ENCODE results near the gene AK4.
"Not testable (repeated sequence)": the region's sequence is repeated elsewhere in the genome, so short reads cannot be mapped to it uniquely, and the experiment has no call there.

The AK4 gene

DNA sequence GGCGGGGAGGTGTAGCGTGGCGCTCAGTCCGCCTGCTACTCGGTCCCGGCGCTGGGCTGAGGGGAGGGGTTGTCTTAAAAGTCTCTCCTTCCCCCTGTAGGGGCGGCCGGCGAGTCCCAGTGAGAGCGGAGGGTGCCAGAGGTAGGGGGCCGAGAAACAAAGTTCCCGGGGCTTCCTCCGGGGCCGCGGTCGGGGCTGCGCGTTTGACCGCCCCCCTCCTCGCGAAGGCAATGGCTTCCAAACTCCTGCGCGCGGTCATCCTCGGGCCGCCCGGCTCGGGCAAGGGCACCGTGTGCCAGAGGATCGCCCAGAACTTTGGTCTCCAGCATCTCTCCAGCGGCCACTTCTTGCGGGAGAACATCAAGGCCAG, at the start of gene AK4:
TSS of gene AK4 (plus strand) at position 26 of the 370 bp plus-strand sequence. CDS start at position 231, 205 bp downstream.
- DNase-seq = not testable (repeated sequence)

GRCh38 chr1:65103807-65104206, 44.2 kb upstream of the AK4 start:
- DNase-seq = no peak

DNA sequence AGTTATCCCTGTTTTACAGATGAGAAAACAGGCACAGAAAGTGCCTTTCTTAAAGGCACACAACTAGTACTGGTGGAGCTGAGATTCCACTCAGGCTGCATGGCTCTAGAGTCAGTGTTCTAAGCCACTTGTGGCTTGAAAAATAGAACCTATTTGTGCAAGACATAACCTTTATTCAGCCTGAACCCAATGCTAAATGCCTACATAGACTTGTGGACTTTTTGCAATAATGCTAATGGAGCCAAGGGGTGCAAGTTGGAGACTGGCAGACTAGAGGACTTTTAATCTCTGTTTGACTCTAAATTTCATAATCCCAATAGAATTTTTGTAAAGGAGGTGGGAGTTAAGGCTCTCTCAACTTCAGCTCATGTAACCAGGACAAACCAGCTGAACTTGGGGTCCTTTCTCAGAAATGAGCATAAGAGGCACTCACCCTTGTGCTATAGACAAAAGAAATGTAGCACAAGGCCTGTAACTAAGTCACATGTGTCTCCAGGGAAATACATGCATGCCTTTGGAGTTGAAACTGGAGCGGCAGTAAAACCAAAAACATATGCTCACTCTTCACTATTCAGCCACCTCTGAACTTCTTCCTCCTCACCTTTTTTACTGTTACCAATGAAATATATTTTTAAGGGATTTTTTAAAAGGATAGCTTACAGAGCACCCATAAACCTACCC, 43.0 kb upstream of the AK4 start:
- no peak for DNase-seq

DNA sequence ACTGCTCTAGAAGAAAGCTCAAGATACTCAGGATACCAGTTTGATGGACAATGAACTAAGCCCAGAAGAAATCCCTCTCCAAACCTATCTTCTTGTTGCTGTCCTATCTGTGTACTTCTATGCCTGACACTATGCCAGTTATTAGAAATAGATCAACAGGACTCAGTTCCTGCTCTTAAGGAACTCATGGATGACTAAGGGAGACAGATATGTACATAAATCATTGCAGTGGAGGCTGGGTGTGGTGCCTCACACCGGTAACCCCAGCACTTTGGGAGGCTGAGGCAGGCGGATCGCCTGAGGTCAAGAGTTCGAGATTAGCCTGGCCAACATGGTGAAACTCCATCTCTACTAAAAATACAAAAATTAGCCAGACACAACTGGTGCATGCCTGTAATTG, 42.4 kb upstream of the AK4 start:
- no peak for DNase-seq

GRCh38 chr1:65108025-65108642, 39.9 kb upstream of the AK4 start:
- DNase-seq = no peak

DNA sequence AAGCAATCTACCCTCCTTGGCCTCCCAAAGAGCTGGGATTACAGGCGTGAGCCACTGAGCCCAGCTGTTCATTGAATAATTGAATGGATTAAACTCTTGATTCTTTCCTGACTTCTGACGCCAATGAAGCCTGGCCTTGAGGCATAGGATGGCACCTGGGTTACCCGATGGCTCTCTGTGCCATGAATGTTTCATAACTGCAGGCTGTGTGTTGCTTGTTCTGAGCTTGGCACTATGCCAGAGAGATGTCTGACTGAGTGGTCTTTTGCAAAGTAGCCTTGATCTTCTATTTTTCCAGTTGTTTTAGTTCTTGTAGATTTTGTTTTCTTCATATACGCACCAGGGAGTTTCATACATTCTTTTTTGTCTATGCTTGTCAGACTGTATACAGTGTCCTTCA, 38.5 kb upstream of the AK4 start:
- no peak for DNase-seq

DNA sequence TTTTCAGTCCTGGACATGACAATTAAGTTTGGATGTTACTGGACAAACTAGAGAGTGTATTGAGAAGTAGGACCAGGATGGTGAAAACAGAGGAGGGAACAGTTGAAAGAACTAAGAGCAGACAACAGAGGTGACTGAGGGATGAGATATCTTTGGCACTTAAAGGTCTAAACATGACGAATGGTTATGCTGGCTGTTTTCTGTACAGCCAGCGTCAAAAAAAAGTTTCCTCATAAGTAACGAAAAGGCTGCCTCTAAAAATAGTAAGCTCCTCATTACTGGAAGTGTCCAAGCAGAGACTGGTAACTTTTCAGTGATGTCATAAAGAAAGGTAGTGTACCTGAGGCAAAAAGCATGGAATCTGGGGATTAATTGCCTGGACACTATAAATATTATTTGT, 35.2 kb upstream of the AK4 start:
- no peak for DNase-seq

GRCh38 chr1:65113298-65113697, 34.7 kb upstream of the AK4 start:
- no peak for DNase-seq

DNA sequence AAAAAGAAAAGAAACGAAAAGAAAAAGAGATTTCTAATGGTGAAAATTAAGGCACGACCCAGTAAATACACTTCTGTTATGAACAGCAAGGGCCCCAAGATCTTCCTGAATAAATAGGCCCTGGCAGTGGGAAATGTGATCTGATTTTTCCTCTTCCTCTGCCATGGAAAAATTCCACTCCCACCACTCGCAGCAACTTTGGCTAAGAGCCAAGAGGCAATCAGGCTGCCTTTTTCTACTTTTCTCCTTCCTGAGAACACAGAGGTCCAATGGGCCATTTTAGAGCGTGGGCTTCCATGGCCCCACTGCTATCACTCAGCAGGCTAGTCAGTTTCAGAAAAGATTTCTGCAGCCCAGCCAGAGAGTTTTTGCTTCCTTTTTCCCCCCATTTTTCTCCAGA, 33.7 kb upstream of the AK4 start:
- no peak for DNase-seq

GRCh38 chr1:65119951-65120350, 28.1 kb upstream of the AK4 start:
- no peak for DNase-seq

- DNase-seq = not testable (repeated sequence)
Observed at GRCh38 chr1:65129104-65129503, 18.9 kb upstream of the AK4 start.

- no peak for DNase-seq
Observed at GRCh38 chr1:65138524-65138923, 9.5 kb upstream of the AK4 start.

- not testable (repeated sequence) for DNase-seq
Observed at GRCh38 chr1:65139793-65140192, 8.2 kb upstream of the AK4 start.

DNA sequence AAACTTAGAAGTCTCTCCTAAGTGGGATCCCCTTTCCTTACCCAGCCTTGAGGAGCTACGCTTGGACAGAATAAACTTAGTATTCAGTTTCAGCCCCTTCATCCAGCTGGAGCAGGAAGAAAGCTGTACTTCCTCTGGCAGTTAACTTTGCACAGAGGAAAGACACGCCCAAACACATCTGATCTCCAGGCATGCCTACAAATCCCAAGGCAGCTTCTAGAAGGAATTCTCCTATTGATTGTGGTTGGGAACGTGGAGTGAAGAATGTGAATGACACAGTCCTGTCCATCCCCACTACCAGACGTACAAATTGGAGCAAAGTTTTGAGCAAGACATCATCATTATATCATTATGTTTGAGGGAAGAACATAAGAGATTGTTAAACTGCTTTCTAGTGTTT, 6.6 kb upstream of the AK4 start:
- DNase-seq = no peak

GRCh38 chr1:65141918-65142317, 6.1 kb upstream of the AK4 start:
- DNase-seq = no peak

- not testable (repeated sequence) for DNase-seq
Observed at GRCh38 chr1:65143112-65143658, 4.8 kb upstream of the AK4 start.

- DNase-seq = no peak
Observed at GRCh38 chr1:65146908-65147423, 1.0 kb upstream of the AK4 start.

DNA sequence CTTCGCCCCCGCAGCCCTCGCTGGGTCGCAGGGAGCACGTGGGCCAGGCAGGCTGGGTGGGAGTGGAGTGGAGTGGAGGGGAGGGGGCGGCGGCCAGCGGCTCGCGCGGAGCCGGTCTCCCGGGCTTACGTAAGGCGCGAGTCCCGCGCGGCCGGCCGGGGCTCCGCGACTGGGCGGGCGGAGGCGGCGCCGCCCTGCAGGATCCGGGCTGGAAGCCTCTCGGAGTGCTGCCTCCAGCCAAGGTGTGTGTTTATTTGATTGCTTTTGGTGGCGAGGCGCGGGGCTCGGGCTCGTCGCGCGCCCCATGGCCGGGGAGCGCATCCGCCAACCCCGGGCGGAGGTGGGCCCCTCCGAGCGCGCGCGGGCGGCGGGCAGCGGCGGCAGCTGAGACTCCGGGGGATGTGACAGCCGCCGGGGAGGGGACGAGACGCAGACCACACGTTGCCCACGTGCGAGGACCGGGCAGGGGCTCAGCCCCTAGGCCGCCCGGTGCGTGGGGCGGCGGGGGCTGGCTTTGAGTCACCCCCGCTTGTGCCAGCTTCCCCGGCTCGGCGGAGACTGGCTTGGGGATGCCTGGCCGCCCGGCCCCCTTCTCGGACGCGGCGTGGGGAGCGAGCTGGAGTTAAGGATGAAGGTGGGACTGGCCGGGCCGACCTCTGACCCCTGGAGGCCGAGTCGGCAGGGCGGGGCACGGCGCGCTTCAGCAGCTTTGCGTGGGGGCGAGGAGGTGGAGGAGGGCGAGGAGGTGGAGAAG, 402 bp upstream of the AK4 start:
- no peak for DNase-seq

GRCh38 chr1:65148548-65149350, 746 bp downstream of the AK4 start:
- peak; percentile 25 for DNase-seq

- DNase-seq = no peak
Observed at GRCh38 chr1:65149351-65150107, 1.5 kb downstream of the AK4 start.

- no peak for DNase-seq
Observed at GRCh38 chr1:65150108-65150463, 2.1 kb downstream of the AK4 start.

All from CD4-positive, alpha-beta T cell treated with Interferon gamma for 1 hour (primary cell).